NCI-H1092 treated with DMSO at 0.1 percent for 48 hours (cell line): ENCODE results near the gene DNAL4.

Experiments
- DNase-seq: peaks from one replicate; lab custom pipeline; 2025; lab: John Stamatoyannopoulos, UW

DNAL4 gene

GRCh38 chr22:38758276-38758945 lies 35.5 kb downstream of the DNAL4 start:
- DNase-seq = no peak

- no peak for DNase-seq
Observed at GRCh38 chr22:38757464-38757757, 36.5 kb downstream of the DNAL4 start.

GRCh38 chr22:38756711-38757463 lies 37.1 kb downstream of the DNAL4 start:
- DNase-seq = no peak

GRCh38 chr22:38755911-38756532 lies 37.9 kb downstream of the DNAL4 start, which contains the start of gene SUN2:
TSS of gene SUN2 (minus strand) at chr22:38755998. CDS start at chr22:38752628, 3,370 bp downstream.
- DNase-seq = peak; percentile 81

- DNase-seq = peak; percentile 44
Observed at GRCh38 chr22:38755155-38755910, 38.6 kb downstream of the DNAL4 start.

- DNase-seq = peak; percentile 42
Observed at GRCh38 chr22:38754751-38755154, 39.2 kb downstream of the DNAL4 start.

GRCh38 chr22:38753948-38754750 lies 39.8 kb downstream of the DNAL4 start:
- peak; percentile 42 for DNase-seq

GRCh38 chr22:38751422-38752346 lies 42.3 kb downstream of the DNAL4 start:
- no peak for DNase-seq

GRCh38 chr22:38751066-38751421 lies 42.9 kb downstream of the DNAL4 start:
- DNase-seq = no peak

GRCh38 chr22:38750638-38751037 lies 43.3 kb downstream of the DNAL4 start:
- DNase-seq = no peak

GRCh38 chr22:38750104-38750503 lies 43.8 kb downstream of the DNAL4 start:
- DNase-seq = no peak

- DNase-seq = no peak
Observed at GRCh38 chr22:38748487-38749136, 45.3 kb downstream of the DNAL4 start.

- no peak for DNase-seq
Observed at GRCh38 chr22:38745676-38746460, 48.1 kb downstream of the DNAL4 start.

GRCh38 chr22:38744981-38745380 lies 49.0 kb downstream of the DNAL4 start:
- no peak for DNase-seq

- DNase-seq = no peak
Observed at GRCh38 chr22:38742176-38742942, 51.6 kb downstream of the DNAL4 start.

GRCh38 chr22:38741576-38741975 lies 52.4 kb downstream of the DNAL4 start:
- no peak for DNase-seq

GRCh38 chr22:38741166-38741565 lies 52.8 kb downstream of the DNAL4 start:
- DNase-seq = no peak

- DNase-seq = no peak
Observed at GRCh38 chr22:38740754-38741153, 53.2 kb downstream of the DNAL4 start.
